ENCODE data around the gene VCL.

DNA sequence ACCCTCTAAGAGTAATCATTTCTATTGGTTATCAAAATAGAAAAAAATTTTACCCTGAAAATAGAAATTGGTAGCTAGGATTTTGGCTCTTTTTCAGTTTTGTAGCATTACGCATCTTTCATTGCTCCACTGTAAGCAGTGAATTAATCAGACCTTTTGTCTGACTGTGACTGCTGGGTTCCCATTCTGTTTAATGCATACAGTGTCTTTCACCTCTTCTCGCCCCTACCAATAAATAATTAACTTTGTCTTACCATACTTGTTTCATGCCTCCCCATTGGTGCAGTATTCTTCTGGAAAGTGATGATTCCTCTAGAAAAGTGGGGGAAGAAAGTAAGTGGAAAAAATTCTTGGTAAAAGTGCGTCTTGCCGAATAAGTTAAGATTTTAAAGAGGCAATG is 79.5 kb downstream of the VCL start:
- TF ChIP-seq POLR2A (IDR thresholded peaks at IDR 0.05; ENCODE audit: low read length): no peak
- no peak for TF ChIP-seq GATA1 (IDR thresholded peaks at IDR 0.05; ENCODE audit: low read depth, low read length)
